Measurements from ENCODE around the gene SUCLG2. TPM values are rescaled to one million over a fixed set of nuclear protein-coding genes. Genes with fewer than 3 reads are reported as not detected.
"Not testable (repeated sequence)": the region's sequence is repeated elsewhere in the genome, so short reads cannot be mapped to it uniquely, and the experiment has no call there.

The SUCLG2 gene
- total RNA-seq, 1 experiment from 2014 or later = 39.6 TPM

GRCh38 chr3:67598814-67599556 lies 55.4 kb downstream of the SUCLG2 start:
- no peaks in the 10 kb centered on the region for H3K36me3 ChIP-seq

GRCh38 chr3:67595424-67595823 lies 59.0 kb downstream of the SUCLG2 start:
- Histone ChIP-seq H3K27me3 (no peaks in the 10 kb centered on the region), H3K36me3 (no peaks in the 10 kb centered on the region; the same call in 1 of the 2 replicates), H3K9me3 (no peaks in the 10 kb centered on the region), H3K4me3 (no peak overlapping the region)
- no peak for DNase-seq

More at GRCh38 chr3:67598814-67599556, 55.4 kb downstream of the SUCLG2 start:
- Histone ChIP-seq H3K4me3 (no peak overlapping the region), H3K9me3 (no peaks in the 10 kb centered on the region), H3K27me3 (no peaks in the 10 kb centered on the region)
- no peak for DNase-seq

- no peak overlapping the region for H3K4me3 ChIP-seq
- H3K36me3 ChIP-seq = no peaks in the 10 kb centered on the region; the same call in 1 of the 2 replicates
- H3K27me3 ChIP-seq = no peaks in the 10 kb centered on the region
- H3K9me3 ChIP-seq = no peaks in the 10 kb centered on the region
- DNase-seq = no peak
Observed at GRCh38 chr3:67593761-67594234, 60.6 kb downstream of the SUCLG2 start.

GRCh38 chr3:67592057-67592456 lies 62.4 kb downstream of the SUCLG2 start:
- no peak overlapping the region for H3K4me3 ChIP-seq
- no peaks in the 10 kb centered on the region for H3K27me3 ChIP-seq
- DNase-seq = no peak
- no peaks in the 10 kb centered on the region; the same call in 1 of the 2 replicates for H3K36me3 ChIP-seq
- no peaks in the 10 kb centered on the region for H3K9me3 ChIP-seq

GRCh38 chr3:67587811-67588210 lies 66.6 kb downstream of the SUCLG2 start:
- Histone ChIP-seq H3K27me3 (no peaks in the 10 kb centered on the region), H3K9me3 (no peaks in the 10 kb centered on the region), H3K36me3 (no peaks in the 10 kb centered on the region; the same call in 1 of the 2 replicates), H3K4me3 (no peak overlapping the region)
- no peak for DNase-seq

- no peak overlapping the region for H3K4me3 ChIP-seq
- H3K27me3 ChIP-seq = no peaks in the 10 kb centered on the region
- no peaks in the 10 kb centered on the region; the same call in 1 of the 2 replicates for H3K36me3 ChIP-seq
- no peaks in the 10 kb centered on the region for H3K9me3 ChIP-seq
- DNase-seq = no peak
Observed at GRCh38 chr3:67587301-67587700, 67.1 kb downstream of the SUCLG2 start.

- not testable (repeated sequence) for H3K36me3 ChIP-seq, H3K9me3 ChIP-seq, H3K27me3 ChIP-seq, H3K4me3 ChIP-seq, DNase-seq
Observed at GRCh38 chr3:67584608-67585007, 69.8 kb downstream of the SUCLG2 start.

- no peak for DNase-seq
- no peaks in the 10 kb centered on the region for H3K36me3 ChIP-seq
- H3K27me3 ChIP-seq = no peaks in the 10 kb centered on the region
- no peaks in the 10 kb centered on the region for H3K9me3 ChIP-seq
- H3K4me3 ChIP-seq = no peak overlapping the region
Observed at GRCh38 chr3:67580430-67581000, 73.9 kb downstream of the SUCLG2 start.

GRCh38 chr3:67578416-67578815 lies 76.0 kb downstream of the SUCLG2 start:
- no peak for DNase-seq

GRCh38 chr3:67576441-67576840 lies 78.0 kb downstream of the SUCLG2 start:
- no peaks in the 10 kb centered on the region for H3K27me3 ChIP-seq
- DNase-seq = no peak
- no peak overlapping the region for H3K4me3 ChIP-seq
- H3K36me3 ChIP-seq = no peaks in the 10 kb centered on the region; the same call in none of the 2 replicates
- H3K9me3 ChIP-seq = no peaks in the 10 kb centered on the region

More at GRCh38 chr3:67578416-67578815, 76.0 kb downstream of the SUCLG2 start:
- no peaks in the 10 kb centered on the region for H3K27me3 ChIP-seq
- no peaks in the 10 kb centered on the region for H3K36me3 ChIP-seq
- H3K4me3 ChIP-seq = no peak overlapping the region
- no peaks in the 10 kb centered on the region for H3K9me3 ChIP-seq

- Histone ChIP-seq H3K36me3 (no peaks in the 10 kb centered on the region; the same call in none of the 2 replicates), H3K27me3 (no peaks in the 10 kb centered on the region), H3K9me3 (no peaks in the 10 kb centered on the region; the same call in 1 of the 2 replicates), H3K4me3 (no peak overlapping the region)
- DNase-seq = no peak
Observed at GRCh38 chr3:67569324-67569723, 85.1 kb downstream of the SUCLG2 start.

GRCh38 chr3:67567893-67568292 lies 86.5 kb downstream of the SUCLG2 start:
- H3K36me3 ChIP-seq = no peaks in the 10 kb centered on the region; the same call in none of the 2 replicates
- DNase-seq = no peak
- H3K4me3 ChIP-seq = no peak overlapping the region
- H3K27me3 ChIP-seq = no peaks in the 10 kb centered on the region
- H3K9me3 ChIP-seq = no peaks in the 10 kb centered on the region; the same call in 1 of the 2 replicates

GRCh38 chr3:67564973-67565372 lies 89.4 kb downstream of the SUCLG2 start:
- Histone ChIP-seq H3K9me3 (no peaks in the 10 kb centered on the region), H3K4me3 (no peak overlapping the region), H3K36me3 (no peaks in the 10 kb centered on the region), H3K27me3 (no peaks in the 10 kb centered on the region)
- DNase-seq = no peak

GRCh38 chr3:67564008-67564407 lies 90.4 kb downstream of the SUCLG2 start:
- Histone ChIP-seq H3K9me3 (no peaks in the 10 kb centered on the region), H3K4me3 (no peak overlapping the region), H3K36me3 (no peaks in the 10 kb centered on the region), H3K27me3 (no peaks in the 10 kb centered on the region)
- DNase-seq = no peak

GRCh38 chr3:67561667-67562394 lies 92.6 kb downstream of the SUCLG2 start:
- DNase-seq = no peak
- Histone ChIP-seq H3K27me3 (no peaks in the 10 kb centered on the region), H3K36me3 (no peaks in the 10 kb centered on the region), H3K9me3 (no peaks in the 10 kb centered on the region), H3K4me3 (no peak overlapping the region)

- Histone ChIP-seq H3K27me3 (no peaks in the 10 kb centered on the region), H3K9me3 (no peaks in the 10 kb centered on the region), H3K36me3 (no peaks in the 10 kb centered on the region), H3K4me3 (no peak overlapping the region)
- no peak for DNase-seq
Observed at GRCh38 chr3:67561266-67561665, 93.1 kb downstream of the SUCLG2 start.

- DNase-seq = no peak
- Histone ChIP-seq H3K9me3 (no peaks in the 10 kb centered on the region), H3K4me3 (no peak overlapping the region), H3K27me3 (no peaks in the 10 kb centered on the region), H3K36me3 (no peaks in the 10 kb centered on the region)
Observed at GRCh38 chr3:67559029-67559605, 95.3 kb downstream of the SUCLG2 start.

Data from MG63 (cell line).